Left lung (tissue), 10 donors: ENCODE data around the gene LAMC3. TPM values are rescaled to one million over a fixed set of nuclear protein-coding genes. Genes with fewer than 3 reads are reported as not detected.

ENCODE experiments used
- ATAC-seq: fragments of 200-7000 bp; cut with Tn5 transposase; one replicate; pipeline ENCODE4 v1.9.1; 2020; ENCODE audit warnings: moderate library complexity
- DNase-seq, 4 donors: peaks; one replicate each; pipeline ENCODE4 v3.0.0-alpha.2; 2013 to 2020
- H3K27ac ChIP-seq, 2 donors: fragments of 200-600 bp; sonication (generic) in 1 of 2; one replicate each; pipeline versions ENCODE4 v1.5.0 to v1.8.0; 2020 to 2021
- H3K27me3 ChIP-seq, 2 donors: fragments of 200-600 bp; sonication (generic) in 1 of 2; one replicate each; pipeline versions ENCODE4 v1.5.0 to v1.8.0; 2020 to 2021
- H3K36me3 ChIP-seq, 2 donors: fragments of 200-600 bp; sonication (generic) in 1 of 2; one replicate each; pipeline versions ENCODE4 v1.5.0 to v1.8.0; 2020 to 2021
- H3K4me1 ChIP-seq, 2 donors: fragments of 200-600 bp; one replicate each; pipeline ENCODE4 v1.8.0; 2021
- H3K4me3 ChIP-seq, 2 donors: fragments of 200-600 bp; sonication (generic) in 1 of 2; one replicate each; pipeline versions ENCODE4 v1.5.0 to v1.8.0; 2020 to 2021; ENCODE audit warnings: mild to moderate bottlenecking in 1 of 2
- H3K9me3 ChIP-seq, 2 donors: fragments of 200-600 bp; sonication (generic) in 1 of 2; one replicate each; pipeline versions ENCODE4 v1.5.0 to v1.8.0; 2020 to 2021
- intact Hi-C, 2 donors: fragments of 100-400 bp; cut with DNase I; formaldehyde crosslinking; loops; one replicate each; pipeline versions ENCODE4 v1.11.2 to v1.14.2; 2022
- polyA plus RNA-seq, 6 donors: library from polyadenylated mRNA; unstranded; fragments of 120-200 nt; gene quantifications; one replicate each; pipeline ENCODE4 v1.2.1, GENCODE V29; 2013; ENCODE audit not compliant: insufficient read length in 6 of 6
- total RNA-seq, 2 donors: library from RNA; stranded (reverse); fragmentation: NEBNext Ultra II Directional; extraction: Animal tissue kit (Norgen Biotek cat#: 25700); gene quantifications; one replicate each; pipeline ENCODE4 v1.2.1, GENCODE V29; 2021
- TF ChIP-seq, protein P1 (sequence below), 2 donors: fragments of 200-600 bp; sonication (generic) in 1 of 2; IDR thresholded peaks; one replicate each; pipeline versions ENCODE4 v1.5.0 to v1.8.0; 2021; ENCODE audit warnings: antibody characterized with exemption in 2 of 2
- donor health status: DM: no; HTN: yes; CAD: no.
- donor health status: DM: no; HTN: no; CAD: no.

LAMC3 gene
- total and polyA plus RNA-seq, 8 donors = 9.2 to 25.5 (median 14.3) TPM

GRCh38 chr9:130974697-130975096 is 34.3 kb upstream of the LAMC3 start:
- Histone ChIP-seq H3K9me3 (no peaks in the 10 kb centered on the region), H3K4me3 (no peak overlapping the region), H3K4me1 (no peaks in the 10 kb centered on the region), H3K27me3 (peaks cover 0 to 57% of the 10 kb centered on the region in 2 donors), H3K27ac (no peak overlapping the region), H3K36me3 (no peaks in the 10 kb centered on the region)
- DNase-seq (no peak), ATAC-seq (no peak)
- TF ChIP-seq, protein P1, sequence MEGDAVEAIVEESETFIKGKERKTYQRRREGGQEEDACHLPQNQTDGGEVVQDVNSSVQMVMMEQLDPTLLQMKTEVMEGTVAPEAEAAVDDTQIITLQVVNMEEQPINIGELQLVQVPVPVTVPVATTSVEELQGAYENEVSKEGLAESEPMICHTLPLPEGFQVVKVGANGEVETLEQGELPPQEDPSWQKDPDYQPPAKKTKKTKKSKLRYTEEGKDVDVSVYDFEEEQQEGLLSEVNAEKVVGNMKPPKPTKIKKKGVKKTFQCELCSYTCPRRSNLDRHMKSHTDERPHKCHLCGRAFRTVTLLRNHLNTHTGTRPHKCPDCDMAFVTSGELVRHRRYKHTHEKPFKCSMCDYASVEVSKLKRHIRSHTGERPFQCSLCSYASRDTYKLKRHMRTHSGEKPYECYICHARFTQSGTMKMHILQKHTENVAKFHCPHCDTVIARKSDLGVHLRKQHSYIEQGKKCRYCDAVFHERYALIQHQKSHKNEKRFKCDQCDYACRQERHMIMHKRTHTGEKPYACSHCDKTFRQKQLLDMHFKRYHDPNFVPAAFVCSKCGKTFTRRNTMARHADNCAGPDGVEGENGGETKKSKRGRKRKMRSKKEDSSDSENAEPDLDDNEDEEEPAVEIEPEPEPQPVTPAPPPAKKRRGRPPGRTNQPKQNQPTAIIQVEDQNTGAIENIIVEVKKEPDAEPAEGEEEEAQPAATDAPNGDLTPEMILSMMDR (IDR thresholded peaks at IDR 0.05) = no peak
- intact Hi-C loops = no loop called here

DNA sequence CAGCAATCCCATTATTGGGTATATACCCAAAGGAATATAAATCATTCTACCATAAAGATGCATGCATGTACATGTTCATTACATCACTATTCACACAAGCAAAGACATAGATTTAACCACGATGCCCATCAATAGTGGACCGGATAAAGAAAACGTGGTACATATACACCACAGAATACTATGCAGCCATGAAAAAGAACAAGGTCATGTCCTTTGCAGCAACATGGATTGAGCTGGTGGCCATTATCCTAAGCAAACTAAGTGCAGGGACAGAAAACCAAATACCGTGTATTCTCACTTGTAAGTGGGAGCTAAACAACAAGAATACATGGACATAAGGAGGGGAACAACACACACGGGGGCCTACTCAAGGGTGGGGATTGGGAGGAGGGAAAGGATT is 33.8 kb upstream of the LAMC3 start:
- intact Hi-C loops = no loop called here
- DNase-seq (no peak), ATAC-seq (no peak)
- Histone ChIP-seq H3K36me3 (no peaks in the 10 kb centered on the region), H3K27me3 (peaks cover 0 to 61% of the 10 kb centered on the region in 2 donors), H3K9me3 (no peaks in the 10 kb centered on the region), H3K4me1 (no peaks in the 10 kb centered on the region), H3K27ac (no peak overlapping the region), H3K4me3 (no peak overlapping the region)
- TF ChIP-seq, protein P1 (IDR thresholded peaks at IDR 0.05) = no peak

DNA sequence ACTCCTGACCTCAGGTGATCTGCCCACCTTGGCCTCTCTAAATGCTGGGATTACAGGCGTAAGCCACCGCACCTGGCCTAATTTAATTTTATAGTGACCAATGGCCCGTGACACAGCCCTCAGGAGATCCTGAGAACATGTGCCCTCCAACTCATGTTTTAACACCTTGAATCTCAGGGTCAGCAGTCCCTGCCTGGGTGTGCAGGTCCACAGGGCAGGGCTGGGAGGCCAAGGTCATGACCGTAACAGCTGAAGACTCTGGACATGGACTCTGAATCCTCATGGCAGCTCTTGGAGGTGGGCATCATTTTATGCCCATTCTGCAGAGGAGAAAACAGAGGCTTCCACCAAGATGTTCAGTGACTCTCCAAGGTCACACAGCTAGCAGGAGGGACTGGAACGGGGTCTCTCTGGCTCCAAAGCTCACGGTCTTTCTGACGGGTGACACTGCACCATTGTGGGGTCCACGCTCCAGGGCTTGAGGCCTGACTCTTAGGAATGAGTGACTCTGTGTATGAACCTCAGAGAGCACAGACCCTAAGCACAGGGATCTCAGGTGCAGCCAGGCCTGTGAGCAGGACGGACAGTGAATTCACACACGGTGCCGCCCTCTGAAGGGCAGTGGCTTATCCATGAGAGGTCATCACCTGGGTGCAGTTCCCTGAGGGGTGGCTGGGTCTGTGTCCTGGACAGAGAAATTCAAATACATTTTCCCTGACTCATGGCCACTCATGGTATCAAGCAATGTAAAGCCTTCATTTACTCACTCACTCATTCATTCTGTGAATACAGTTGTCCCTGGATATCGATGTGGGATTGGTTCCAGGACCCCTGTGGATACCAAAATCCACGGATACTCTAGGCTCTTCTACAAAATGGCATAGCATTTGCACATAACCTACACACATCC is 32.8 kb upstream of the LAMC3 start:
- Histone ChIP-seq H3K36me3 (no peaks in the 10 kb centered on the region), H3K4me3 (no peak overlapping the region), H3K9me3 (no peaks in the 10 kb centered on the region), H3K4me1 (no peaks in the 10 kb centered on the region), H3K27me3 (peaks cover 0 to 72% of the 10 kb centered on the region in 2 donors), H3K27ac (no peak overlapping the region)
- ATAC-seq (no peak), DNase-seq (peak in 1 of 4 donors; percentile 39)
- TF ChIP-seq, protein P1 (IDR thresholded peaks at IDR 0.05) = no peak
- intact Hi-C loops = no loop called here

DNA sequence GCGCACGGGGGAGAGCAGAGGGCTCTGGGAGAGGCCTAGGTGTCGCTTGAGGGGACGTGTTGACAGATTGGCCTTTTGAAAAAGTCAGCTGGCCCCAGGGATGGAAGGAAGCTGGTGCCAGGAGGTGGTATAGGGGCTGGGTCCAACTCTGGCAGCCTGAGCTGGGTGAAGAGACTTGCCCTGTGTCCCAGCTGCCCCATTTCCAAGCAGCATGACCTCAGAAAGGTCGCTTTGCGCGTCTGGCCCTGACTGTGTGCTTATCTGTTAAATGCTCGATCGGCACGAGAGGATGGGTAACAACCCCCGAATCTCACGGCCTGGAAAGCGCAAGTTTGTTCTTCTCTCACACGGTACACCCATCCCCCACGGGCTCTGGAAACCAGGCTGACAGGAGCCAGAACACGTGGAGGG is 31.2 kb upstream of the LAMC3 start:
- TF ChIP-seq, protein P1 (IDR thresholded peaks at IDR 0.05) = no peak
- intact Hi-C loops = no loop called here
- H3K27me3 ChIP-seq = peaks cover 0 to 79% of the 10 kb centered on the region in 2 donors
- no peak overlapping the region for H3K4me3 ChIP-seq
- H3K27ac ChIP-seq = no peak overlapping the region
- H3K4me1 ChIP-seq = no peaks in the 10 kb centered on the region
- no peaks in the 10 kb centered on the region for H3K9me3 ChIP-seq
- no peaks in the 10 kb centered on the region for H3K36me3 ChIP-seq
- ATAC-seq (no peak), DNase-seq (peak in 1 of 4 donors; percentile 24)

DNA sequence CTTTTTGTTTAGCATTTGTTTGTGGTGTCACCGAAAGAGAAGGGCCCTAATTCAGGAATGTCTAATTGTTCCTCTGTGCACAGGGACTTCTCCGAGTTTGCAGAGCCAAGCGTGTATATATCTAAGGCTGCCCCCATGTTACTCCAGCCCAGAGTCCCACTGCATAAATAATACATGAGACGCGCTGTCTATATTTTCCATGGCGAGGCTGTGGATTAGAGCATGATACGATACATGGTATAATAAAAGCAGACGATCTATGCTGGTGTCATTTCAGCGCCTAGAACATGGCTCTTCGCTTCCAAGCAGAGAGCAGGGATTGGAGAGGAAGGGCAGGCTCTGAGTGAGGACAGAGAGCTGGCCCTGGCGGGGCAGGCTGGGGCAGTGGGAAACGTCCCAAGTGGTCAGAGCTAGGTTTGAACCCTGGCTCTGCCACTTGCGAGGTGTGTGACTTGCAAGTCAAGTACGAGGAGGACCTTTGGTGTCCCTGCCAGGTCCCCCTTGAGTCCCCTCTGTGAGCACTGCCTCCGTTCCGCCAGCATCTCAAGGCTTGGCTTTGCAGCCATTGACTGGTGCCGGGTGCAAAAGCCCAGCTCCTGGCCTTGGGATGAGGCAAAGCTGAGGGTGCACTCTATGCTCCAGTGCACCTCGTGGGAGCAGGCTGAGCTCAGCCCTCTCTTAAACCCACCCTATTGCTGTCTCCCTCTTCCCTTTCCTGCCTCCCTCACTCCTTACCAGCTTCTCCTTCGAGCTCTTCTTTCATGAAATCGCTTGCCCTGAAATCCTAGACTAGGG is 29.2 kb upstream of the LAMC3 start:
- TF ChIP-seq, protein P1 (IDR thresholded peaks at IDR 0.05) = no peak
- DNase-seq = peak in 1 of 4 donors; percentile 42
- no peaks in the 10 kb centered on the region for H3K9me3 ChIP-seq
- ATAC-seq = no peak
- no peak overlapping the region for H3K27ac ChIP-seq
- intact Hi-C loops = no loop called here
- no peaks in the 10 kb centered on the region for H3K36me3 ChIP-seq
- no peak overlapping the region for H3K4me3 ChIP-seq
- H3K27me3 ChIP-seq = peaks cover 0 to 59% of the 10 kb centered on the region in 2 donors
- H3K4me1 ChIP-seq = no peaks in the 10 kb centered on the region
